ENCODE data around the gene CTIF.

DNA sequence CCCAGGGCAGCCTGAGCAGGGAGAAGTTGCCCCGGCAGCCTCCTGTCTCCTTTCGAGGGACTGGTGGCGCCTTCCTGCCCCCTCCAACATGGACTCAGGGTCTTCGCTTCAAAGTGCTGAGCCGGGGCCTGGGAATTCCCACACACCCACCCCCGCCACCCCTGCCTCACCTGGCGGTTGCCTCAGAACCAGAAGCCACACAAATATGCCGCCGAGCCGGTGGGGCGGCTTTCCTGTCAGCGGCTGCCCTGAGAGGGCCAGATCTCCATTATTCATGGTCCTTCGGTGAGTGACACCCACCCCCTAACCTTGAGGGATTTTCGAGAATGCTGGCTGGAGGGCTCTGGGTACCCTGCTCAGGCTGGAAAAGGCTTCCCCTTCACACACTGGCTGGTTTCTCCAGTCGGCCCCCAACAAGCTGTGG lies 340.2 kb downstream of the CTIF start:
- TF ChIP-seq, protein P1, sequence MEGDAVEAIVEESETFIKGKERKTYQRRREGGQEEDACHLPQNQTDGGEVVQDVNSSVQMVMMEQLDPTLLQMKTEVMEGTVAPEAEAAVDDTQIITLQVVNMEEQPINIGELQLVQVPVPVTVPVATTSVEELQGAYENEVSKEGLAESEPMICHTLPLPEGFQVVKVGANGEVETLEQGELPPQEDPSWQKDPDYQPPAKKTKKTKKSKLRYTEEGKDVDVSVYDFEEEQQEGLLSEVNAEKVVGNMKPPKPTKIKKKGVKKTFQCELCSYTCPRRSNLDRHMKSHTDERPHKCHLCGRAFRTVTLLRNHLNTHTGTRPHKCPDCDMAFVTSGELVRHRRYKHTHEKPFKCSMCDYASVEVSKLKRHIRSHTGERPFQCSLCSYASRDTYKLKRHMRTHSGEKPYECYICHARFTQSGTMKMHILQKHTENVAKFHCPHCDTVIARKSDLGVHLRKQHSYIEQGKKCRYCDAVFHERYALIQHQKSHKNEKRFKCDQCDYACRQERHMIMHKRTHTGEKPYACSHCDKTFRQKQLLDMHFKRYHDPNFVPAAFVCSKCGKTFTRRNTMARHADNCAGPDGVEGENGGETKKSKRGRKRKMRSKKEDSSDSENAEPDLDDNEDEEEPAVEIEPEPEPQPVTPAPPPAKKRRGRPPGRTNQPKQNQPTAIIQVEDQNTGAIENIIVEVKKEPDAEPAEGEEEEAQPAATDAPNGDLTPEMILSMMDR (conservative IDR thresholded peaks at IDR 0.05; ENCODE audit: low read length) = no peak
- no peak for TF ChIP-seq EZH2phosphoT487 (IDR thresholded peaks at IDR 0.05; ENCODE audit: borderline replicate concordance, low read depth, low read length)

Data from OCI-LY7 (cell line).